Limb (tissue), 2 donors: ENCODE data around the gene CST9L.

ENCODE experiments used
- DNase-seq, 2 donors: peaks; one replicate each; pipeline ENCODE4 v3.0.0-alpha.2; 2016; ENCODE audit errors: extremely low spot score in 2 of 2

The CST9L gene

GRCh38 chr20:23568320-23568970 lies at the start of gene CST9L:
Gene CST9L, minus strand, starts transcription at chr20:23568484. Its CDS starts 34 bp downstream, at chr20:23568450.
- no peak for DNase-seq

- no peak for DNase-seq
These were observed 45.9 kb upstream of the CST9L start for GRCh38 chr20:23614163-23614562.

GRCh38 chr20:23613676-23614075 lies 45.4 kb upstream of the CST9L start:
- DNase-seq, result no peak

GRCh38 chr20:23612396-23612795 lies 44.1 kb upstream of the CST9L start:
- no peak for DNase-seq

GRCh38 chr20:23609486-23610109 lies 41.3 kb upstream of the CST9L start:
- no peak for DNase-seq

GRCh38 chr20:23608251-23608846 lies 40.1 kb upstream of the CST9L start:
- DNase-seq, result no peak

GRCh38 chr20:23607497-23608245 lies 39.4 kb upstream of the CST9L start:
- no peak for DNase-seq

- DNase-seq, result peak; percentile 48 to 84
These were observed 38.4 kb upstream of the CST9L start for GRCh38 chr20:23606652-23607049.

- no peak for DNase-seq
These were observed 37.8 kb upstream of the CST9L start, which contains the start of gene CST9 for GRCh38 chr20:23605867-23606651. Gene CST9, minus strand, starts transcription at chr20:23605917. Its CDS starts 53 bp downstream, at chr20:23605864.

GRCh38 chr20:23604306-23604705 lies 36.0 kb upstream of the CST9L start:
- no peak for DNase-seq

GRCh38 chr20:23603321-23603720 lies 35.0 kb upstream of the CST9L start:
- no peak for DNase-seq

- DNase-seq, result no peak
These were observed 34.4 kb upstream of the CST9L start for GRCh38 chr20:23602699-23603098.

GRCh38 chr20:23602241-23602640 lies 34.0 kb upstream of the CST9L start:
- DNase-seq, result no peak

GRCh38 chr20:23601715-23602114 lies 33.4 kb upstream of the CST9L start:
- no peak for DNase-seq

GRCh38 chr20:23598481-23598880 lies 30.2 kb upstream of the CST9L start:
- no peak for DNase-seq

- DNase-seq, result no peak
These were observed 28.4 kb upstream of the CST9L start for GRCh38 chr20:23596579-23597250.

GRCh38 chr20:23595941-23596340 lies 27.7 kb upstream of the CST9L start:
- DNase-seq, result no peak

GRCh38 chr20:23588434-23589403 lies 20.4 kb upstream of the CST9L start:
- DNase-seq, result no peak

GRCh38 chr20:23587631-23588030 lies 19.3 kb upstream of the CST9L start:
- DNase-seq, result peak in 1 of 2 donors; percentile 18
